ENCODE measurements around the gene LCMT1. TPM values are rescaled to one million over a fixed set of nuclear protein-coding genes. Genes with fewer than 3 reads are reported as not detected.

LCMT1 gene
- polyA plus RNA-seq, 1 donor from 2014 or later = 45.5 TPM

DNA sequence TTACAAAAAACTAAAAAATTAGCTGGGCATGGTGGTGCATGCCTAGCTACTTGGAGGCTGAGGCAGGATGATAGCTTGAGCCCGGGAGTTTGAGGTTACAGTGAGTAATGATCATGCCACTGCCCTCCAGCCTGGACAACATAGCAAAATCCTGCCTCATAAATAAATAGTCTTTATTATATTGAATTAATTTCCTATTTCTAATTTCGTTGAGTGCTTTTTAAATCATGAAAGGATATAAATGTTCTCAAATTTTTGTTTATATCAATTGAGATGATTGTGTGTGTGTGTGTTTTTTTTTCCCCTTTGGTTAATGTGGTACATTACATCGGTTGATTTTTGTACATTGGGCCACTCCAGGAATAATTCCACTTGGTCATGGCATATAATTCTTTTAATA lies 73.2 kb downstream of the LCMT1 start:
- Histone ChIP-seq H3K9me3 (ENCODE audit: low read length) (no peaks in the 10 kb centered on the region), H4K20me1 (ENCODE audit: insufficient read depth) (no peaks in the 10 kb centered on the region), H3K36me3 (ENCODE audit: insufficient read depth, low read length) (no peaks in the 10 kb centered on the region), H3K9ac (ENCODE audit: low read length) (no peak overlapping the region), H3K9me2 (ENCODE audit: insufficient read depth, low read length) (no peaks in the 10 kb centered on the region), H3K4me2 (ENCODE audit: low read length) (no peak overlapping the region), H3K79me2 (replicated peaks; ENCODE audit: insufficient read depth, low read length) (no peaks in the 10 kb centered on the region), H2AFZ (ENCODE audit: low read depth, low read length) (no peak overlapping the region), H3F3A (ENCODE audit: insufficient read depth, low read length, poor library complexity, severe bottlenecking) (no peaks in the 10 kb centered on the region), H3K27ac (ENCODE audit: low read length) (no peak overlapping the region), H3K4me3 (ENCODE audit: low read length) (no peak overlapping the region), H3K27me3 (ENCODE audit: insufficient read depth, low read depth, low read length) (no peaks in the 10 kb centered on the region)
- TF ChIP-seq EZH2 (IDR thresholded peaks at IDR 0.05; ENCODE audit: borderline replicate concordance, insufficient read depth, low read length, poor library complexity, severe bottlenecking) = no peak
- TF ChIP-seq CTCF (IDR thresholded peaks at IDR 0.05; ENCODE audit: poor library complexity, severe bottlenecking) = no peak
- no peak for TF ChIP-seq EP300 (conservative IDR thresholded peaks at IDR 0.05; ENCODE audit: poor library complexity, severe bottlenecking)
- no peak for TF ChIP-seq POLR2AphosphoS5 (IDR thresholded peaks at IDR 0.05)
- TF ChIP-seq, protein P1, sequence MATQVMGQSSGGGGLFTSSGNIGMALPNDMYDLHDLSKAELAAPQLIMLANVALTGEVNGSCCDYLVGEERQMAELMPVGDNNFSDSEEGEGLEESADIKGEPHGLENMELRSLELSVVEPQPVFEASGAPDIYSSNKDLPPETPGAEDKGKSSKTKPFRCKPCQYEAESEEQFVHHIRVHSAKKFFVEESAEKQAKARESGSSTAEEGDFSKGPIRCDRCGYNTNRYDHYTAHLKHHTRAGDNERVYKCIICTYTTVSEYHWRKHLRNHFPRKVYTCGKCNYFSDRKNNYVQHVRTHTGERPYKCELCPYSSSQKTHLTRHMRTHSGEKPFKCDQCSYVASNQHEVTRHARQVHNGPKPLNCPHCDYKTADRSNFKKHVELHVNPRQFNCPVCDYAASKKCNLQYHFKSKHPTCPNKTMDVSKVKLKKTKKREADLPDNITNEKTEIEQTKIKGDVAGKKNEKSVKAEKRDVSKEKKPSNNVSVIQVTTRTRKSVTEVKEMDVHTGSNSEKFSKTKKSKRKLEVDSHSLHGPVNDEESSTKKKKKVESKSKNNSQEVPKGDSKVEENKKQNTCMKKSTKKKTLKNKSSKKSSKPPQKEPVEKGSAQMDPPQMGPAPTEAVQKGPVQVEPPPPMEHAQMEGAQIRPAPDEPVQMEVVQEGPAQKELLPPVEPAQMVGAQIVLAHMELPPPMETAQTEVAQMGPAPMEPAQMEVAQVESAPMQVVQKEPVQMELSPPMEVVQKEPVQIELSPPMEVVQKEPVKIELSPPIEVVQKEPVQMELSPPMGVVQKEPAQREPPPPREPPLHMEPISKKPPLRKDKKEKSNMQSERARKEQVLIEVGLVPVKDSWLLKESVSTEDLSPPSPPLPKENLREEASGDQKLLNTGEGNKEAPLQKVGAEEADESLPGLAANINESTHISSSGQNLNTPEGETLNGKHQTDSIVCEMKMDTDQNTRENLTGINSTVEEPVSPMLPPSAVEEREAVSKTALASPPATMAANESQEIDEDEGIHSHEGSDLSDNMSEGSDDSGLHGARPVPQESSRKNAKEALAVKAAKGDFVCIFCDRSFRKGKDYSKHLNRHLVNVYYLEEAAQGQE (IDR thresholded peaks at IDR 0.05; ENCODE audit: borderline replicate concordance) = no peak
- TF ChIP-seq TAF1 (IDR thresholded peaks at IDR 0.05; ENCODE audit: low read depth) = no peak
- TF ChIP-seq RAD21 (conservative IDR thresholded peaks at IDR 0.05) = no peak
- no peak for TF ChIP-seq SMC3 (conservative IDR thresholded peaks at IDR 0.05; ENCODE audit: poor library complexity)
- TF ChIP-seq MXI1 (conservative IDR thresholded peaks at IDR 0.05; ENCODE audit: poor library complexity, severe bottlenecking) = no peak

- Histone ChIP-seq H3K27me3 (ENCODE audit: insufficient read depth, low read depth, low read length) (no peaks in the 10 kb centered on the region), H3K4me2 (ENCODE audit: low read length) (no peak overlapping the region), H3K9ac (ENCODE audit: low read length) (no peak overlapping the region), H3F3A (ENCODE audit: insufficient read depth, low read length, poor library complexity, severe bottlenecking) (no peaks in the 10 kb centered on the region), H3K79me2 (replicated peaks; ENCODE audit: insufficient read depth, low read length) (no peaks in the 10 kb centered on the region), H3K36me3 (ENCODE audit: insufficient read depth, low read length) (no peaks in the 10 kb centered on the region), H2AFZ (ENCODE audit: low read depth, low read length) (no peak overlapping the region), H3K4me3 (ENCODE audit: low read length) (no peak overlapping the region), H3K9me3 (ENCODE audit: low read length) (no peaks in the 10 kb centered on the region), H4K20me1 (ENCODE audit: insufficient read depth) (no peaks in the 10 kb centered on the region), H3K9me2 (ENCODE audit: insufficient read depth, low read length) (no peaks in the 10 kb centered on the region), H3K27ac (ENCODE audit: low read length) (no peak overlapping the region)
- TF ChIP-seq EZH2 (IDR thresholded peaks at IDR 0.05; ENCODE audit: borderline replicate concordance, insufficient read depth, low read length, poor library complexity, severe bottlenecking) (no peak), CTCF (IDR thresholded peaks at IDR 0.05; ENCODE audit: poor library complexity, severe bottlenecking) (no peak), RAD21 (conservative IDR thresholded peaks at IDR 0.05) (no peak), MXI1 (conservative IDR thresholded peaks at IDR 0.05; ENCODE audit: poor library complexity, severe bottlenecking) (no peak), EP300 (conservative IDR thresholded peaks at IDR 0.05; ENCODE audit: poor library complexity, severe bottlenecking) (no peak), POLR2AphosphoS5 (IDR thresholded peaks at IDR 0.05) (no peak), SMC3 (conservative IDR thresholded peaks at IDR 0.05; ENCODE audit: poor library complexity) (no peak), TAF1 (IDR thresholded peaks at IDR 0.05; ENCODE audit: low read depth) (no peak)
- TF ChIP-seq, protein P1 (IDR thresholded peaks at IDR 0.05; ENCODE audit: borderline replicate concordance) = no peak
These were observed 75.9 kb downstream of the LCMT1 start for GRCh38 chr16:25187491-25187795.

Measured in neural cell (in vitro differentiated cells).